ENCODE results near the gene KIAA0825. TPM values are rescaled to one million over a fixed set of nuclear protein-coding genes. Genes with fewer than 3 reads are reported as not detected.

KIAA0825 gene
- total and polyA plus RNA-seq, 2 of the 8 experiments (the other 6 are each of a cell fraction or from before 2014, with no cell fraction given): 0.60 to 1.0 TPM

DNA sequence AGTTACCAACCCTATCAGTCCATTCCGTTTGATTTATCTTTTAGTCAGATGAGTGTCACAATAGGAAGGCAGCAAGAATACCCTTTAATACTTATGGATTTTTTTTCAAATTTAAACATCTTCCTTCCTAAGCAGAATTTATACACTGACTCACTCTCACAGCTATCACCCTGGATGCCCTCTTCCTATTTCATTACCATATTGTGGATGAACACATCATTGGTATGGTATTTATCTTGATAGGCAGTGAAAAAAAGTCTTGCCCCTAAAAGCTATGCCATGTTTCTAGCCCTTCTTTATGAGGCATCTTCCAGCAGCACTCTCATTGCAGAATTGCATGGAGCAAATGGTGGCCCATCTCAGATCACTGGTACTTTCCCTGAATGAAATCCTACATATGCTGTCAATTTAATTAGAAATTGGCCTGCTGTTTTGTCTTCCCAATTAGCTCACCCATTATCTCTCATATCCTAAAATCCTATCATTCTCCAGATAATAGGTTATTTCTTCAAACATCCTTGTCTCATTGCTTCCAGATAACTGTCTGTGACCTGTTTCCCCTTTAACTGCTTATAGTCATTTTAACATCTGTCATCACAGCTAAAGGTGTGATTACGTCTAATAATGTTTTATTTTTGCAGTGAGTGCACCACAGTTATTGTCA is 443.5 kb downstream of the KIAA0825 start:
- H2BK20ac ChIP-seq (ENCODE audit: low read length): no peak overlapping the region
- no peak overlapping the region for H3K9ac ChIP-seq (replicated peaks in 1 of 4; ENCODE audit: extremely low read depth in 1 of 4, low read depth in 3 of 4, low read length in 3 of 4)
- WGBS, 2 experiments (ENCODE audit: extremely low coverage in 1 of 2, insufficient coverage in 1 of 2, insufficient read length in 1 of 2, insufficient replicate concordance in 2 of 2, low coverage in 1 of 2, low lambda C conversion rate in 2 of 2, missing lambda C conversion rate in 1 of 2): 91% methylated on average over 2 of the region's 2 CpGs; no CpG with 5 or more reads in 1 of the 2 experiments
- no peak overlapping the region for H3K27ac ChIP-seq (ENCODE audit: low read depth, low read length)
- H3K23ac ChIP-seq (ENCODE audit: insufficient read length): no peak overlapping the region
- H3K36me3 ChIP-seq (ENCODE audit: control insufficient read depth in 2 of 4, insufficient read depth in 4 of 4, low read length in 3 of 4): peaks cover 0 to 6% (median 3%) of the 10 kb centered on the region in 4 experiments; a peak in 3 of 8 replicates
- no peak overlapping the region for H3K14ac ChIP-seq (ENCODE audit: insufficient read length)
- peaks cover 0 to 20% of the 10 kb centered on the region in 2 experiments; a peak in 2 of 4 replicates for H3K79me2 ChIP-seq (ENCODE audit: control insufficient read depth in 1 of 2, insufficient read depth in 2 of 2, low read length in 2 of 2)
- no peaks in the 10 kb centered on the region for H3K79me1 ChIP-seq (ENCODE audit: low read depth, low read length)
- FAIRE-seq: no peak
- DNase-seq (ENCODE audit: low read depth in 1 of 2, low spot score in 2 of 2): no peak
- no peak overlapping the region for H3K4me2 ChIP-seq (ENCODE audit: insufficient read depth in 1 of 2, low read depth in 2 of 2, low read length in 2 of 2)
- no peaks in the 10 kb centered on the region for H3K27me3 ChIP-seq (replicated peaks in 1 of 4; ENCODE audit: control insufficient read depth in 3 of 4, extremely low read depth in 1 of 4, insufficient read depth in 3 of 4, low read length in 3 of 4)
- no peak overlapping the region for H3K18ac ChIP-seq (ENCODE audit: extremely low read depth, low read length)
- peaks cover 0 to 2% of the 10 kb centered on the region in 2 experiments for H4K20me1 ChIP-seq (replicated peaks in 1 of 2; ENCODE audit: control insufficient read depth in 1 of 2, insufficient read depth in 2 of 2, low read length in 2 of 2)
- H3K23me2 ChIP-seq (ENCODE audit: low read depth, low read length): no peaks in the 10 kb centered on the region
- no peak overlapping the region for H2AFZ ChIP-seq (ENCODE audit: low read length)
- no peaks in the 10 kb centered on the region for H3K9me3 ChIP-seq (ENCODE audit: insufficient read depth in 2 of 2, low read depth in 1 of 2, low read length in 1 of 2)
- no peak overlapping the region for H2BK12ac ChIP-seq (ENCODE audit: low read depth, low read length)
- CTCF ChIA-PET (ENCODE audit: partially characterized antibody): interaction anchor here (1.0 to 1.6 kb wide), 4 partner anchors 8 to 18 kb away, joined by 3 to 5 read pairs (median 4); no protein-coding TSS in a partner anchor
- H3K4me1 ChIP-seq (replicated peaks in 1 of 4; ENCODE audit: control insufficient read depth in 3 of 4, insufficient read depth in 4 of 4, low read length in 3 of 4): peaks cover 0 to 6% (median 2%) of the 10 kb centered on the region in 4 experiments; a peak in 2 of 7 replicates
- no peak overlapping the region for H3K4me3 ChIP-seq (ENCODE audit: extremely low read depth in 1 of 4, insufficient read depth in 2 of 4, low read depth in 3 of 4, low read length in 4 of 4)
- POLR2A ChIA-PET (ENCODE audit: partially characterized antibody): interaction anchor here (1.8 kb wide), 1 partner anchor 12 kb away, joined by 3 read pairs; no protein-coding TSS in a partner anchor
- H2AK5ac ChIP-seq (ENCODE audit: low read depth, low read length): no peak overlapping the region
- H2BK15ac ChIP-seq (ENCODE audit: low read length): no peak overlapping the region
- H2BK120ac ChIP-seq (replicated peaks; ENCODE audit: low read depth, low read length): no peak overlapping the region
- H4K8ac ChIP-seq (ENCODE audit: extremely low read depth, insufficient read depth, low read length): no peak overlapping the region
- H3K56ac ChIP-seq (replicated peaks; ENCODE audit: insufficient read length, low read depth, low read length): no peak overlapping the region
- no peak overlapping the region for H4K5ac ChIP-seq (ENCODE audit: insufficient read length, low read depth, low read length)
- no peak overlapping the region for H4K91ac ChIP-seq (replicated peaks; ENCODE audit: insufficient read length, low read length)
- no peak overlapping the region for H2BK5ac ChIP-seq (ENCODE audit: low read depth, low read length)
- TF ChIP-seq CREB1 (IDR thresholded peaks at IDR 0.05): no peak
- TF ChIP-seq ATF2 (IDR thresholded peaks at IDR 0.05; ENCODE audit: low read length): no peak
- TF ChIP-seq KDM4A (IDR thresholded peaks at IDR 0.05; ENCODE audit: low read depth, low read length, severe bottlenecking): no peak
- TF ChIP-seq TAF7 (optimal IDR thresholded peaks at IDR 0.05; ENCODE audit: borderline replicate concordance, low read depth, low read length): no peak
- H3K4ac ChIP-seq (replicated peaks; ENCODE audit: insufficient read length, low read depth, low read length): no peak overlapping the region
